Gastroesophageal sphincter (tissue), 4 donors: ENCODE measurements around the gene SLC38A10. TPM values are rescaled to one million over a fixed set of nuclear protein-coding genes. Genes with fewer than 3 reads are reported as not detected.

Experiments
- ATAC-seq: fragments of 150-250 bp; one replicate; pipeline ENCODE4 v1.9.1; 2016; ENCODE audit warnings: mild to moderate bottlenecking, moderate library complexity
- H3K27ac ChIP-seq, 4 donors: fragments of 200-600 bp; sonication (generic) in 3 of 4; 1 replicate in 3 of 4; 2 replicates in 1 of 4; pipeline ENCODE4 v1.5.1; 2016 to 2019
- H3K27me3 ChIP-seq: fragments of 200-600 bp; sonication (generic); one replicate; pipeline ENCODE4 v1.5.1; 2019
- H3K36me3 ChIP-seq, 2 donors: fragments of 200-600 bp; sonication (generic); one replicate each; pipeline ENCODE4 v1.5.1; 2019; ENCODE audit warnings: control low read depth in 1 of 2
- H3K4me1 ChIP-seq, 3 donors: fragments of 200-600 bp; sonication (generic); 1 replicate in 2 of 3; 2 replicates in 1 of 3; pipeline ENCODE4 v1.5.1; 2016 to 2019; ENCODE audit warnings: control low read depth in 2 of 3
- H3K4me3 ChIP-seq, 2 donors: fragments of 200-600 bp; sonication (generic); one replicate each; pipeline ENCODE4 v1.5.1; 2019; ENCODE audit warnings: mild to moderate bottlenecking in 1 of 2, moderate library complexity in 1 of 2
- H3K9me3 ChIP-seq, 3 donors: fragments of 200-600 bp; sonication (generic); one replicate each; pipeline ENCODE4 v1.5.1; 2017 to 2019; ENCODE audit warnings: control low read depth in 2 of 3
- EP300 ChIP-seq: sonication (generic); formaldehyde crosslinking; IDR thresholded peaks from one replicate; pipeline ENCODE4 v1.6.1; 2017; ENCODE audit warnings: antibody characterized with exemption, mild to moderate bottlenecking
- POLR2A ChIP-seq, 2 donors: fragments of 450-650 bp; IDR thresholded peaks; one replicate each; pipeline ENCODE4 v1.6.1; 2017; ENCODE audit warnings: antibody characterized with exemption in 2 of 2, mild to moderate bottlenecking in 2 of 2, moderate library complexity in 1 of 2
- POLR2AphosphoS5 ChIP-seq: sonication (generic); formaldehyde crosslinking; IDR thresholded peaks from one replicate; pipeline ENCODE4 v1.6.1; 2017; ENCODE audit warnings: antibody characterized with exemption
- WGBS, 2 donors: methylation state at CpG; one replicate each; pipeline ENCODE4 v1.1.5; 2018; ENCODE audit warnings: low coverage in 1 of 2; 5-methylcytosine and 5-hydroxymethylcytosine counted together
- total RNA-seq, 4 donors: library from RNA; depleted of rRNA; stranded (reverse); fragments of >200 nt; gene quantifications; one replicate each; pipeline ENCODE4 v1.1.0, GENCODE V29; 2016
- TF ChIP-seq, protein P1 (sequence below), 4 experiments: fragments of 200-600 bp in 2 of 4; fragments of 450-650 bp in 2 of 4; sonication (generic) in 1 of 4; IDR thresholded peaks; one replicate each; pipeline ENCODE4 v1.5.1; 2017 to 2019; ENCODE audit warnings: antibody characterized with exemption in 4 of 4, mild to moderate bottlenecking in 2 of 4, moderate library complexity in 2 of 4

SLC38A10 gene
- total RNA-seq, 4 donors from 2014 or later = 70.5 to 99.6 (median 81.8) TPM

DNA sequence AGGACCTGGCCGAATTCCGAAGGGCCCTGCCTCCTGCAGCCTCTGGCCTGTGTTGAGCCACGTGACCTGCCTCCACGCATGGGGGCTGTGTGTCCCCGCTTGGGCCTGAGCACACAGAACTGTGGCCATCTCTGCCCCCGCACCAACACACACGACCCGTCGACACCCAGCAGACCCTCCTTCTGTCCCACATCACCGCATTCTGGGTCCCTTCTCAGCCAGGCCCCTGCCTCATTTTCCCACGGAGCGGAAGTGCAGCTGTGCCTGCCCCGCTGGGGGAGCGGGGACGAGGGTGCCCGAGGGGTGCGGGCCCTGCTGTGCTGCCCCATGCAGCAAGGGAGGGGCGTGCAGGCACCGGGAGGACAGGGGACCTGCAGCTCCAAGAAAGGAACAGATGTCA, 37.6 kb downstream of the SLC38A10 start:
- no peak overlapping the region for H3K4me3 ChIP-seq
- no peak for ATAC-seq
- TF ChIP-seq, protein P1, sequence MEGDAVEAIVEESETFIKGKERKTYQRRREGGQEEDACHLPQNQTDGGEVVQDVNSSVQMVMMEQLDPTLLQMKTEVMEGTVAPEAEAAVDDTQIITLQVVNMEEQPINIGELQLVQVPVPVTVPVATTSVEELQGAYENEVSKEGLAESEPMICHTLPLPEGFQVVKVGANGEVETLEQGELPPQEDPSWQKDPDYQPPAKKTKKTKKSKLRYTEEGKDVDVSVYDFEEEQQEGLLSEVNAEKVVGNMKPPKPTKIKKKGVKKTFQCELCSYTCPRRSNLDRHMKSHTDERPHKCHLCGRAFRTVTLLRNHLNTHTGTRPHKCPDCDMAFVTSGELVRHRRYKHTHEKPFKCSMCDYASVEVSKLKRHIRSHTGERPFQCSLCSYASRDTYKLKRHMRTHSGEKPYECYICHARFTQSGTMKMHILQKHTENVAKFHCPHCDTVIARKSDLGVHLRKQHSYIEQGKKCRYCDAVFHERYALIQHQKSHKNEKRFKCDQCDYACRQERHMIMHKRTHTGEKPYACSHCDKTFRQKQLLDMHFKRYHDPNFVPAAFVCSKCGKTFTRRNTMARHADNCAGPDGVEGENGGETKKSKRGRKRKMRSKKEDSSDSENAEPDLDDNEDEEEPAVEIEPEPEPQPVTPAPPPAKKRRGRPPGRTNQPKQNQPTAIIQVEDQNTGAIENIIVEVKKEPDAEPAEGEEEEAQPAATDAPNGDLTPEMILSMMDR (IDR thresholded peaks at IDR 0.05) = no peak
- TF ChIP-seq POLR2AphosphoS5 (no peak), POLR2A (IDR thresholded peaks at IDR 0.05) (no peak)
- H3K36me3 ChIP-seq = peaks cover 0 to 54% of the 10 kb centered on the region in 2 donors
- no peaks in the 10 kb centered on the region for H3K27me3 ChIP-seq
- no peaks in the 10 kb centered on the region for H3K9me3 ChIP-seq
- no peak overlapping the region for H3K27ac ChIP-seq
- peaks cover 0 to 48% (median 20%) of the 10 kb centered on the region in 3 donors for H3K4me1 ChIP-seq
- 100% methylated on average over 2 of the region's 19 CpGs; no CpG with 5 or more reads in 1 of the 2 donors for WGBS, 2 donors

DNA sequence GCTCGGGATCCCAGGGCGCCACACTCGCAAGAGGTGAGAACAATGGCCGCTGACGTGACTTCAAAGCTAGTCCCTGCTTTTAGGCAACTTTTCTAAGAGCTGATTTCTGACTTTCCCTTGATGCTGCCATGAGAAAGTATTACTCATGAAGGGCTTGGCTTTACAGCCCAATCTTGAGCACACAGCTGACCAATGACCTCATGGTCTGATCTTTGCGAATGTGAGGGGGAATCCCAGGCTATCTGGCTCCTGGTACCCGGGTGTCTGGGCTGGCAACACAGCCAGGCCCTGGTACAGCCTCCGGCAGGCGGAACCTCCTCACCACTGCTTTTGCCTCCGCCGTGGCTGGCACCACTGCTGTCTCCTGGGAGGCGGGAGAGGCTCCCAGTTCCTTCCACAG, 38.5 kb downstream of the SLC38A10 start:
- 55% methylated on average over 4 of the region's 12 CpGs; no CpG with 5 or more reads in 1 of the 2 donors for WGBS, 2 donors
- Histone ChIP-seq H3K4me3 (no peak overlapping the region), H3K27me3 (no peaks in the 10 kb centered on the region), H3K9me3 (no peaks in the 10 kb centered on the region), H3K36me3 (peaks cover 0 to 54% of the 10 kb centered on the region in 2 donors), H3K27ac (peak overlapping the region; percentile 63 to 87 (median 84)), H3K4me1 (peaks cover 0 to 56% (median 20%) of the 10 kb centered on the region in 3 donors)
- ATAC-seq = no peak
- TF ChIP-seq, protein P1 (IDR thresholded peaks at IDR 0.05) = no peak
- TF ChIP-seq EP300 (no peak), POLR2A (IDR thresholded peaks at IDR 0.05) (no peak), POLR2AphosphoS5 (no peak)

DNA sequence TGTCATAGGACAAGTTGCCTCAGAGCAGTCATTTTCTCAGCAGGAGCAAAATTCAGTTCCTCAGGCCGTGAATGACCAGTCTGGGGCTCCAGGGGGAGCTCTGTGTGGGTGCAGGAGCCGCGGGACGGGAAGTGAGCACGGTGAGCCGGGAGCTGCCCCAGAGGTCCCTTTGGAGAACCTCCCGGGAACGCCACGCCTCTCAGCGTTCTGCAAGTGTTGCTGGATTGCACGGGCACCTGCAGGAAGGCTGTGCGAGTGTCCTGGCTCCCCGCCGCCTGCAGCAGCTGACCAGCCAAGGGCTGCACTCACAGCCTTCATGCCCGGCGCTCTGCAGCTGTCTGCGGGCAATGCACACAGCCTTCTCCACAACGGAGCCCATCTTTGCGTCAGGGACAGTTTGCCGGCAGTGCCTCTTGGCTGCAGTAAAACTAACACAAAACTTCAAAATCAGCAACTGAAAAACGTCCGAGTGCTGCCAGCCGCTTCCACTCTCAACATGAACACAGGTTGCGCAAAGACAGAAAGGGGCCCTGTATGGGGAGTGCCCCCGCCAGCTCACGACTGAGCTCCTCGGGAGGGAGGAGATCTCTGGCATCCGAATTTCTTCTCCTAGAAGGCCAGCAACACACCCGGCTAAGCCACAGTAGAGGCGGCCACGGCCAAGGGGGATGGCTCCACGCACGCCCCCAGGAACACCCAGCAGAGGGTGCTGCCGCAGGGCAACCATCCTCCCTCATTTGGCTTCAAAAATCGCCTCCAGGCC, 40.0 kb downstream of the SLC38A10 start:
- TF ChIP-seq POLR2AphosphoS5 (peak; percentile 49), EP300 (no peak), POLR2A (IDR thresholded peaks at IDR 0.05) (no peak)
- TF ChIP-seq, protein P1 (IDR thresholded peaks at IDR 0.05) = peak in 3 of 4 experiments; percentile 77 to 82 (median 79)
- ATAC-seq = peak; percentile 86
- Histone ChIP-seq H3K4me1 (peaks cover 0 to 63% (median 20%) of the 10 kb centered on the region in 3 donors), H3K4me3 (peak overlapping the region in 1 of 2 donors; percentile 0), H3K27me3 (no peaks in the 10 kb centered on the region), H3K9me3 (no peaks in the 10 kb centered on the region), H3K36me3 (peaks cover 0 to 54% of the 10 kb centered on the region in 2 donors), H3K27ac (peak overlapping the region; percentile 63 to 87 (median 84))
- WGBS, 2 donors = 0 to 7% methylated on average over 5 to 7 of the region's 35 CpGs

DNA sequence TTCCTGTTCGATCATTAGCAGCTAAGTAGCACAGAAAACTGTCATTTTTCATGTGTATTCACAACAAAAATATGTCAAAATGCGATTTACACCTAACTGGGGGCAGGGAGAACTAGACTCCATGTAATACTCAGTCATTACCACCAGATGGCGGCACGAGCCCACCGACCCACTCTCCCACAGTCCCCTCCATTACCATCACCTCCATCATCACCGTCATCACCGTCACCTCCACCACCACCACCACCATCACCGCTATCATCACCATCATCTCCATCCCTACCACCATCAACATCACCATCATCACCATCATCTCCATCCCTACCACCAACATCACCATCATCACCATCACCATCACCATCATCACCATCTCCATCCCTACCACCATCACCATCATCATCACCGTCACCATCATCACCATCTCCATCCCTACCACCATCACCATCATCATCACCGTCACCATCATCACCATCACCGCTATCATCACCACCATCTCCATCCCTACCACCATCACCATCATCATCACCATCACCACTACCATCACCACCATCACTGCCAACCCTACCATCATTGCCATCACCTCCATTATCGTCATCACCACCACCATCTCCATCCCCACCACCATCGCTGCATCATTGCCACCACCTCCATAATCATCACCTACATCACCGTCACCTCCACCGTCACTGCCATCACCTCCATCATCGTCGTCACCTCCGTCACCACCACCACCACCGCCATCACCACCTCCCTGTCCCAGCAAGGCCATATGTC, 41.6 kb downstream of the SLC38A10 start:
- WGBS, 2 donors = 55 to 60% methylated on average over 17 of the region's 19 CpGs
- peaks cover 0 to 50% of the 10 kb centered on the region in 2 donors for H3K36me3 ChIP-seq
- no peak for TF ChIP-seq EP300
- TF ChIP-seq, protein P1 (IDR thresholded peaks at IDR 0.05) = peak in 3 of 4 experiments; percentile 90 to 94 (median 91)

More for the DNA sequence above, 41.6 kb downstream of the SLC38A10 start:
- no peaks in the 10 kb centered on the region for H3K27me3 ChIP-seq
- no peak for ATAC-seq
- H3K4me1 ChIP-seq = peaks cover 0 to 63% (median 20%) of the 10 kb centered on the region in 3 donors
- peak overlapping the region in 3 of 4 donors; percentile 81 to 87 (median 87) for H3K27ac ChIP-seq
- H3K9me3 ChIP-seq = no peaks in the 10 kb centered on the region
- H3K4me3 ChIP-seq = no peak overlapping the region
